ENCODE data around the gene ERN1. TPM values are rescaled to one million over a fixed set of nuclear protein-coding genes. Genes with fewer than 3 reads are reported as not detected.

ERN1 gene
- total RNA-seq, 3 donors from 2014 or later = 18.4 to 27.1 (median 21.7) TPM

GRCh38 chr17:64166876-64167275 lies 36.9 kb upstream of the ERN1 start:
- Histone ChIP-seq H3K36me3 (ENCODE audit: low read depth) (no peaks in the 10 kb centered on the region), H3K4me3 (no peak overlapping the region), H3K9me3 (no peaks in the 10 kb centered on the region), H3K4me1 (ENCODE audit: low read depth) (no peaks in the 10 kb centered on the region)
- no peak for ATAC-seq
- TF ChIP-seq, protein P1, sequence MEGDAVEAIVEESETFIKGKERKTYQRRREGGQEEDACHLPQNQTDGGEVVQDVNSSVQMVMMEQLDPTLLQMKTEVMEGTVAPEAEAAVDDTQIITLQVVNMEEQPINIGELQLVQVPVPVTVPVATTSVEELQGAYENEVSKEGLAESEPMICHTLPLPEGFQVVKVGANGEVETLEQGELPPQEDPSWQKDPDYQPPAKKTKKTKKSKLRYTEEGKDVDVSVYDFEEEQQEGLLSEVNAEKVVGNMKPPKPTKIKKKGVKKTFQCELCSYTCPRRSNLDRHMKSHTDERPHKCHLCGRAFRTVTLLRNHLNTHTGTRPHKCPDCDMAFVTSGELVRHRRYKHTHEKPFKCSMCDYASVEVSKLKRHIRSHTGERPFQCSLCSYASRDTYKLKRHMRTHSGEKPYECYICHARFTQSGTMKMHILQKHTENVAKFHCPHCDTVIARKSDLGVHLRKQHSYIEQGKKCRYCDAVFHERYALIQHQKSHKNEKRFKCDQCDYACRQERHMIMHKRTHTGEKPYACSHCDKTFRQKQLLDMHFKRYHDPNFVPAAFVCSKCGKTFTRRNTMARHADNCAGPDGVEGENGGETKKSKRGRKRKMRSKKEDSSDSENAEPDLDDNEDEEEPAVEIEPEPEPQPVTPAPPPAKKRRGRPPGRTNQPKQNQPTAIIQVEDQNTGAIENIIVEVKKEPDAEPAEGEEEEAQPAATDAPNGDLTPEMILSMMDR (IDR thresholded peaks at IDR 0.05) = no peak
- no peak for DNase-seq
- intact Hi-C loops (cut with DNase I, micrococcal nuclease) = loop anchor here in 1 of 2 donors (10.0 kb wide), 1 partner anchor 88 kb away; no protein-coding TSS in a partner anchor

- ATAC-seq = no peak
Measured at GRCh38 chr17:64165347-64165746, 35.4 kb upstream of the ERN1 start.

GRCh38 chr17:64164596-64165285 lies 34.8 kb upstream of the ERN1 start:
- H3K4me1 ChIP-seq (ENCODE audit: low read depth) = no peaks in the 10 kb centered on the region
- no peaks in the 10 kb centered on the region for H3K36me3 ChIP-seq (ENCODE audit: low read depth)
- H3K4me3 ChIP-seq = no peak overlapping the region
- H3K9me3 ChIP-seq = no peaks in the 10 kb centered on the region
- TF ChIP-seq, protein P1 (IDR thresholded peaks at IDR 0.05) = no peak
- ATAC-seq (no peak), DNase-seq (no peak)
- intact Hi-C loops (cut with DNase I, micrococcal nuclease) = loop anchor here in 1 of 2 donors (10.0 kb wide), 1 partner anchor 90 kb away; no protein-coding TSS in a partner anchor

More at GRCh38 chr17:64165347-64165746, 35.4 kb upstream of the ERN1 start:
- intact Hi-C loops (cut with DNase I, micrococcal nuclease) = loop anchor here in 1 of 2 donors (10.0 kb wide), 1 partner anchor 89 kb away; no protein-coding TSS in a partner anchor
- DNase-seq = no peak
- Histone ChIP-seq H3K9me3 (no peaks in the 10 kb centered on the region), H3K4me3 (no peak overlapping the region), H3K36me3 (ENCODE audit: low read depth) (no peaks in the 10 kb centered on the region), H3K4me1 (ENCODE audit: low read depth) (no peaks in the 10 kb centered on the region)
- TF ChIP-seq, protein P1 (IDR thresholded peaks at IDR 0.05) = no peak

- no peak overlapping the region for H3K4me3 ChIP-seq
- TF ChIP-seq, protein P1 (IDR thresholded peaks at IDR 0.05) = no peak
- no peaks in the 10 kb centered on the region for H3K4me1 ChIP-seq (ENCODE audit: low read depth)
- ATAC-seq (no peak), DNase-seq (no peak)
- H3K9me3 ChIP-seq = no peaks in the 10 kb centered on the region
- intact Hi-C loops (cut with DNase I, micrococcal nuclease) = loop anchor here in 1 of 2 donors (10.0 kb wide), 1 partner anchor 91 kb away; no protein-coding TSS in a partner anchor
- H3K36me3 ChIP-seq (ENCODE audit: low read depth) = no peaks in the 10 kb centered on the region
Measured at GRCh38 chr17:64163468-64163867, 33.5 kb upstream of the ERN1 start.

GRCh38 chr17:64162554-64162953 lies 32.6 kb upstream of the ERN1 start:
- Histone ChIP-seq H3K36me3 (ENCODE audit: low read depth) (no peaks in the 10 kb centered on the region), H3K4me1 (ENCODE audit: low read depth) (no peaks in the 10 kb centered on the region), H3K4me3 (no peak overlapping the region), H3K9me3 (no peaks in the 10 kb centered on the region)
- DNase-seq (no peak), ATAC-seq (no peak)
- intact Hi-C loops (cut with DNase I, micrococcal nuclease) = loop anchor here in 1 of 2 donors (10.0 kb wide), 1 partner anchor 92 kb away; no protein-coding TSS in a partner anchor
- TF ChIP-seq, protein P1 (IDR thresholded peaks at IDR 0.05) = no peak
